GM23248 (cell line): ENCODE results near the gene SNRNP40.

Experiments
- EZH2 ChIP-seq: fragments of 200-600 bp; sonication (generic); IDR thresholded peaks from 2 replicates; pipeline ENCODE4 v1.6.1; 2018; ENCODE audit warnings: antibody characterized with exemption, mild to moderate bottlenecking; ENCODE audit not compliant: insufficient read depth, poor library complexity, severe bottlenecking
- EZH2phosphoT487 ChIP-seq: fragments of 200-600 bp; sonication (generic); IDR thresholded peaks from 2 replicates; pipeline ENCODE4 v1.6.1; 2018; ENCODE audit warnings: antibody characterized with exemption, moderate library complexity, mild to moderate bottlenecking, low read depth; ENCODE audit not compliant: insufficient read depth

DNA sequence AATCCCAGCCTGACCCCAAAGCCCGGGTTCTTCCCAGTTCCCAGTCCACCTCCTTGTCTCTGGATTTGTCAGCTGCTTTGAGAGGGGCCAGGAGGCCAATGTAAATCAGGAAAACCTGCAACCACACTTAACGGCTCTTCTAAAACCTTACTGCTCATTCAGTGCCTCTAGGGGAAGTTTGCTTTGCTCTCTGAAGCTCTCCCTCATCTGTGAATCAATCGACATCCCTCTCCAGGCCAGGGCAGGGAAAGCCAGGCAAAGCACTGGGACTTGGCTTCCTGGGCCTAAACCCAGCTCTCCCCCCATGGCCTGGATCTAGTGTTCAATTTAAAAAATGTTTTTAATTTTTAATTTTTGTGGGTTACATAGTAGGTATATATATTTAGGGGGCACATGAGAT is 66.2 kb downstream of the SNRNP40 start:
- no peak for TF ChIP-seq EZH2
- no peak for TF ChIP-seq EZH2phosphoT487
